ENCODE results near the gene ELL2.

DNA sequence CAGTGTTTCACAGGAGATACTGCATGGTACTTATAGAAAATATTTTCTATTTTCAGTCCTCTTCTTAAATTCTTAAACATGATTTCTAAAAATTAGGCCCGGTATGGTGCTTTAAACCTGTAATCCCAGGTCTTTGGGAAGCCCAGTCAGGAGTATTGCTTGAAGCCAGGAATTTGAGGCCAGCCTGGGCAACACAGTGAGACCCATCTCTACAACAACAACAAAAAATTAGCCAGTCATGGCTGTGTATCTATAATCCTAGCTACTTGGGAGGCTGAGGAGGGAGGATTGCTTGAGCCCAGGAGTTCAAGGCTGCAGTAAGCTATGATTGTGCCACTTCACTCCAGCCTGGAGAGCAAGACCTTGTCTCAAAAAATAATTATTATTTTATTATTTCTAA is 23.3 kb downstream of the ELL2 start:
- TF ChIP-seq ZNF24 (IDR thresholded peaks at IDR 0.05) (no peak), FOSL1 (CRISPR knock-in tag; IDR thresholded peaks at IDR 0.05; ENCODE audit: borderline replicate concordance) (no peak)
- TF ChIP-seq, protein P1, sequence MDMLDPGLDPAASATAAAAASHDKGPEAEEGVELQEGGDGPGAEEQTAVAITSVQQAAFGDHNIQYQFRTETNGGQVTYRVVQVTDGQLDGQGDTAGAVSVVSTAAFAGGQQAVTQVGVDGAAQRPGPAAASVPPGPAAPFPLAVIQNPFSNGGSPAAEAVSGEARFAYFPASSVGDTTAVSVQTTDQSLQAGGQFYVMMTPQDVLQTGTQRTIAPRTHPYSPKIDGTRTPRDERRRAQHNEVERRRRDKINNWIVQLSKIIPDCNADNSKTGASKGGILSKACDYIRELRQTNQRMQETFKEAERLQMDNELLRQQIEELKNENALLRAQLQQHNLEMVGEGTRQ (IDR thresholded peaks at IDR 0.05; ENCODE audit: low read depth, low read length): no peak
- TF ChIP-seq, protein P1 (CRISPR knock-in tag; IDR thresholded peaks at IDR 0.05; ENCODE audit: borderline replicate concordance): no peak

Measured in HepG2 (cell line).